K562 (cell line): ENCODE data around the gene CEP350. TPM values are rescaled to one million over a fixed set of nuclear protein-coding genes. Genes with fewer than 3 reads are reported as not detected.
A peak's percentile ranks its signal among the peaks of the same experiment; 100 is the strongest.

ENCODE experiments used
- ATAC-seq: fragments of 200-7000 bp; cut with Tn5 transposase; 3 replicates; pipeline ENCODE4 v1.9.1; 2020; ENCODE audit warnings: moderate library complexity
- BruUV-seq: library from RNA; stranded (reverse); fragments of 400-500 nt; replicated peaks from 2 replicates; lab custom pipeline; 2021; lab: Mats Ljungman, UMichigan
- CTCF ChIA-PET: fragments of 300-600 bp; formaldehyde crosslinking; extraction: SDS; loops from one replicate; lab custom pipeline; 2021; ENCODE audit warnings: low intra/inter-chr PET ratio; lab: Yijun Ruan, JAX
- POLR2A ChIA-PET: fragments of 300-600, 350-650 bp; sonication (Branson Sonifier 250); formaldehyde crosslinking; extraction: SDS; loops from one replicate; lab custom pipeline; 2021; ENCODE audit warnings: antibody characterized with exemption, inconsistent platforms; lab: Yijun Ruan, JAX
- DNase-seq, 4 experiments: peaks; one replicate each; pipeline versions ENCODE4 v3.0.0 to v3.0.0-alpha.2; 2011 to 2018; ENCODE audit warnings: low spot score in 3 of 4, mixed read lengths in 3 of 4; ENCODE audit errors: extremely low read depth in 1 of 4
- FAIRE-seq: peaks from 2 replicates; lab custom pipeline; 2011; peaks lifted over from hg19 to GRCh38; lab: Jason Lieb, UNC
- H2AFZ ChIP-seq: 2 replicates; pipeline ENCODE4 v1.6.0; 2011; ENCODE audit warnings: low read depth, low read length, control low read depth, inconsistent platforms
- H3K27ac ChIP-seq: fragments of 200-600 bp; 3 replicates; pipeline ENCODE4 v1.8.0; 2011; ENCODE audit warnings: low read depth, mild to moderate bottlenecking, control low read depth, inconsistent platforms, low read length, moderate library complexity, mixed read lengths; ENCODE audit errors: extremely low read depth
- H3K27me3 ChIP-seq, 2 experiments: fragments of 300-600 bp in 1 of 2; 2 replicates in 1 of 2; 3 replicates in 1 of 2; pipeline versions ENCODE4 v1.6.0 to v1.8.0; 2011; ENCODE audit warnings: inconsistent platforms in 2 of 2, low read length in 2 of 2, mild to moderate bottlenecking in 1 of 2, mixed read lengths in 1 of 2, moderate library complexity in 1 of 2; ENCODE audit not compliant: control insufficient read depth in 2 of 2, insufficient read depth in 2 of 2
- H3K36me3 ChIP-seq: fragments of 300-600 bp; 3 replicates; pipeline ENCODE4 v1.8.0; 2011; ENCODE audit warnings: mild to moderate bottlenecking, low read length, inconsistent platforms; ENCODE audit not compliant: control insufficient read depth, insufficient read depth
- H3K4me1 ChIP-seq, 2 experiments: fragments of 200-600 bp in 1 of 2; replicated peaks in 1 of 2; 2 replicates in 1 of 2; 3 replicates in 1 of 2; pipeline versions ENCODE4 v1.5.1 to v1.8.0; 2011; ENCODE audit warnings: inconsistent platforms in 2 of 2, low read length in 2 of 2, mild to moderate bottlenecking in 1 of 2, mixed read lengths in 1 of 2, moderate library complexity in 1 of 2; ENCODE audit not compliant: control insufficient read depth in 2 of 2, insufficient read depth in 2 of 2
- H3K4me2 ChIP-seq: 2 replicates; pipeline ENCODE4 v1.6.1; 2011; ENCODE audit warnings: low read length, control low read depth, inconsistent platforms, mixed read lengths; ENCODE audit not compliant: insufficient read depth
- H3K4me3 ChIP-seq: fragments of 200-600 bp; sonication (generic), shearing (Covaris generic); 2 replicates; pipeline ENCODE4 v1.5.1; 2016; ENCODE audit warnings: control low read depth, inconsistent platforms
- H3K79me2 ChIP-seq: fragments of 200-600 bp; 3 replicates; pipeline ENCODE4 v1.8.0; 2011; ENCODE audit warnings: low read length, inconsistent platforms; ENCODE audit not compliant: control insufficient read depth, insufficient read depth
- H3K9ac ChIP-seq, 2 experiments: 2 replicates each; pipeline versions ENCODE4 v1.6.0 to v1.6.1; 2011; ENCODE audit warnings: low read depth in 2 of 2, low read length in 2 of 2, control low read depth in 1 of 2, inconsistent platforms in 1 of 2, mild to moderate bottlenecking in 1 of 2, mixed read lengths in 1 of 2; ENCODE audit not compliant: insufficient read depth in 1 of 2
- H3K9me1 ChIP-seq: one replicate; pipeline ENCODE4 v1.6.0; 2011; ENCODE audit warnings: inconsistent platforms, mild to moderate bottlenecking, low read length, moderate library complexity; ENCODE audit not compliant: control insufficient read depth, insufficient read depth
- H3K9me3 ChIP-seq: replicated peaks from 2 replicates; pipeline ENCODE4 v1.5.1; 2011; ENCODE audit warnings: low read depth, low read length, inconsistent platforms; ENCODE audit not compliant: control insufficient read depth, insufficient read depth
- H4K20me1 ChIP-seq: replicated peaks from 2 replicates; pipeline ENCODE4 v1.6.1; 2011; ENCODE audit warnings: low read length, inconsistent platforms, mixed read lengths; ENCODE audit not compliant: control insufficient read depth, insufficient read depth
- ELF4 ChIP-seq: fragments of 450-650 bp; formaldehyde crosslinking; IDR thresholded peaks from 2 replicates; pipeline ENCODE4 v1.4.0; 2022; ENCODE audit warnings: missing genetic modification characterization
- HINFP ChIP-seq: fragments of 450-650 bp; conservative IDR thresholded peaks from 2 replicates; pipeline ENCODE4 v1.6.1; 2016; ENCODE audit warnings: missing genetic modification characterization, low read depth, mild to moderate bottlenecking, control low read depth, missing compliant biosample characterization
- POLR3G ChIP-seq: IDR thresholded peaks from 2 replicates; pipeline ENCODE4 v1.6.1; 2011; ENCODE audit not compliant: insufficient read length, insufficient replicate concordance; ENCODE audit errors: extremely low read depth
- PPARD ChIP-seq: fragments of 250-450 bp; sonication (Bioruptor Pico); IDR thresholded peaks from 2 replicates; pipeline ENCODE4 v1.8.0; 2022; ENCODE audit warnings: inconsistent platforms, mild to moderate bottlenecking, moderate library complexity
- STAT5A ChIP-seq: IDR thresholded peaks from 2 replicates; pipeline ENCODE4 v1.6.1; 2012; ENCODE audit warnings: low read length, inconsistent platforms, borderline replicate concordance
- ZBTB33 ChIP-seq: sonication (generic); formaldehyde crosslinking; IDR thresholded peaks from 2 replicates; pipeline ENCODE4 v1.8.1; 2023; ENCODE audit warnings: mild to moderate bottlenecking, missing genetic modification reagents
- ZBTB9 ChIP-seq: fragments of 450-650 bp; formaldehyde crosslinking; IDR thresholded peaks from 2 replicates; pipeline ENCODE4 v1.4.0; 2020; ENCODE audit warnings: mild to moderate bottlenecking, moderate library complexity
- ZFX ChIP-seq: sonication (generic); formaldehyde crosslinking; IDR thresholded peaks from 2 replicates; pipeline ENCODE4 v1.8.0; 2022; ENCODE audit warnings: mild to moderate bottlenecking, missing genetic modification reagents, moderate library complexity
- ZZZ3 ChIP-seq: fragments of 450-650 bp; IDR thresholded peaks from 2 replicates; pipeline ENCODE4 v1.6.1; 2016; ENCODE audit warnings: antibody characterized with exemption, mild to moderate bottlenecking, moderate library complexity
- WGBS: fragments of 100-300 bp; shearing (Covaris generic); methylation state at CpG from one replicate; pipeline ENCODE4 v1.1.6; 2016; ENCODE audit warnings: low coverage, mixed read lengths; ENCODE audit not compliant: insufficient coverage; ENCODE audit errors: missing lambda C conversion rate; 5-methylcytosine and 5-hydroxymethylcytosine counted together
- in situ Hi-C: fragments of 300-500 bp; cut with MboI; formaldehyde crosslinking; loops from 4 replicates; pipeline ENCODE4 v1.15.0; 2018; ENCODE audit warnings: inconsistent platforms, mixed read lengths
- intact Hi-C: fragments of 100-400 bp; cut with micrococcal nuclease; formaldehyde crosslinking; loops from 2 replicates; pipeline ENCODE4 v1.14.2; 2022
- polyA plus RNA-seq, 8 experiments: library from polyadenylated mRNA; depleted of rRNA in 4 of 8; stranded (reverse) in 5 of 8; unstranded in 3 of 8; fragments of >200 nt; fragmentation: Nextera tagmentation in 2 of 8; fragmentation: Illumina TruSeq in 1 of 8; extraction: Ambion mirVana in 2 of 8; extraction: Trizol in 1 of 8; gene quantifications; 2 replicates each; pipeline versions ENCODE4 v1.2.1 to v1.2.3, GENCODE V29; 2011 to 2014; ENCODE audit warnings: inconsistent platforms in 1 of 8, missing spikeins in 1 of 8
- total RNA-seq, 7 experiments: library from RNA; depleted of rRNA in 6 of 7; stranded (reverse); fragments of >200 nt in 6 of 7; fragmentation: Illumina TruSeq in 2 of 7; extraction: Trizol in 2 of 7; gene quantifications; 2 replicates each; pipeline versions ENCODE4 v1.2.1 to v1.2.3, GENCODE V29; 2011 to 2021; ENCODE audit warnings: low replicate concordance in 1 of 7

The CEP350 gene
- total and polyA plus RNA-seq, 9 of the 15 experiments (the other 6 are each of a cell fraction or from before 2014, with no cell fraction given) = 8.3 to 64.3 (median 28.0) TPM

- Histone ChIP-seq H3K27ac (no peak overlapping the region), H3K4me2 (no peak overlapping the region), H3K27me3 (no peaks in the 10 kb centered on the region), H3K79me2 (no peaks in the 10 kb centered on the region), H2AFZ (no peak overlapping the region), H3K4me1 (no peaks in the 10 kb centered on the region), H3K36me3 (peaks cover 74% of the 10 kb centered on the region), H4K20me1 (no peaks in the 10 kb centered on the region), H3K4me3 (no peak overlapping the region), H3K9me3 (no peaks in the 10 kb centered on the region), H3K9ac (no peak overlapping the region), H3K9me1 (no peaks in the 10 kb centered on the region)
- POLR2A ChIA-PET = interaction anchor here (0.6 to 1.7 kb wide), 5 partner anchors 9 to 125 kb away, joined by 3 to 5 read pairs (median 3); no protein-coding TSS in a partner anchor
- FAIRE-seq (no peak), DNase-seq (no peak), ATAC-seq (peak; percentile 40)
- CTCF ChIA-PET = no interaction called here
- BruUV-seq = no TSS peak
- 96% methylated on average over 1 of the region's 1 CpG for WGBS
- intact Hi-C loops = no loop called here
- TF ChIP-seq ELF4 (CRISPR knock-in tag) (no peak), ZZZ3 (no peak), HINFP (tag) (no peak)
- in situ Hi-C loops = no loop called here
Measured at GRCh38 chr1:180101411-180101810, 146.8 kb downstream of the CEP350 start.

- in situ Hi-C loops = no loop called here
- WGBS = 96% methylated on average over 1 of the region's 1 CpG
- no peak for TF ChIP-seq POLR3G
- TF ChIP-seq ZBTB9 (CRISPR knock-in tag) = no peak
- no peak for TF ChIP-seq STAT5A
- no peak for TF ChIP-seq ZBTB33 (CRISPR knock-in tag)
- no peak for TF ChIP-seq ZFX (CRISPR knock-in tag)
- TF ChIP-seq PPARD = no peak
- no peak for TF ChIP-seq ZZZ3
Measured at GRCh38 chr1:180103819-180104218, 149.2 kb downstream of the CEP350 start.

More at GRCh38 chr1:180103819-180104218, 149.2 kb downstream of the CEP350 start:
- Histone ChIP-seq H3K9me1 (no peaks in the 10 kb centered on the region), H2AFZ (no peak overlapping the region), H3K79me2 (no peaks in the 10 kb centered on the region), H3K9me3 (no peaks in the 10 kb centered on the region), H3K4me2 (no peak overlapping the region), H3K9ac (no peak overlapping the region), H3K27ac (no peak overlapping the region), H3K4me1 (no peaks in the 10 kb centered on the region), H3K27me3 (no peaks in the 10 kb centered on the region), H3K4me3 (no peak overlapping the region), H4K20me1 (no peaks in the 10 kb centered on the region), H3K36me3 (peaks cover 59% of the 10 kb centered on the region)
- FAIRE-seq (no peak), ATAC-seq (no peak), DNase-seq (no peak)
- CTCF ChIA-PET = no interaction called here
- intact Hi-C loops = no loop called here
- BruUV-seq = no TSS peak
- POLR2A ChIA-PET = interaction anchor here (0.6 kb wide), 1 partner anchor 15 kb away, joined by 3 read pairs; no protein-coding TSS in a partner anchor
